ENCODE measurements around the gene AGPAT1. TPM values are rescaled to one million over a fixed set of nuclear protein-coding genes. Genes with fewer than 3 reads are reported as not detected.
A peak's percentile ranks its signal among the peaks of the same experiment; 100 is the strongest.
"Not testable (repeated sequence)": the region's sequence is repeated elsewhere in the genome, so short reads cannot be mapped to it uniquely, and the experiment has no call there.

Gene AGPAT1
- total RNA-seq, 1 donor from 2014 or later = 11.9 TPM

GRCh38 chr6:32198866-32199265 lies 23.0 kb upstream of the AGPAT1 start:
- no peak for DNase-seq (ENCODE audit: low read depth in 2 of 2)

GRCh38 chr6:32198345-32198696 lies 22.4 kb upstream of the AGPAT1 start:
- DNase-seq (ENCODE audit: low read depth in 2 of 2) = no peak

- DNase-seq (ENCODE audit: low read depth in 2 of 2) = peak; percentile 68 to 77
Observed at GRCh38 chr6:32196682-32197616, 21.1 kb upstream of the AGPAT1 start.

- peak; percentile 99 to 100 for DNase-seq (ENCODE audit: low read depth in 2 of 2)
Observed at GRCh38 chr6:32195902-32196681, 20.2 kb upstream of the AGPAT1 start.

- DNase-seq (ENCODE audit: low read depth in 2 of 2) = peak; percentile 100
Observed at GRCh38 chr6:32195652-32195901, 19.7 kb upstream of the AGPAT1 start.

GRCh38 chr6:32194825-32195651 lies 19.2 kb upstream of the AGPAT1 start:
- peak; percentile 41 to 76 for DNase-seq (ENCODE audit: low read depth in 2 of 2)

GRCh38 chr6:32194388-32194787 lies 18.5 kb upstream of the AGPAT1 start:
- DNase-seq (ENCODE audit: low read depth in 2 of 2) = no peak

- DNase-seq (ENCODE audit: low read depth in 2 of 2) = not testable (repeated sequence)
Observed at GRCh38 chr6:32193096-32193495, 17.2 kb upstream of the AGPAT1 start.

- peak; percentile 57 to 68 for DNase-seq (ENCODE audit: low read depth in 2 of 2)
Observed at GRCh38 chr6:32192608-32193039, 16.7 kb upstream of the AGPAT1 start, which contains the start of gene GPSM3. GPSM3 (minus strand) TSS chr6:32192643; CDS start chr6:32192513, 130 bp downstream.

- no peak for DNase-seq (ENCODE audit: low read depth in 2 of 2)
Observed at GRCh38 chr6:32191696-32192607, 16.1 kb upstream of the AGPAT1 start.

GRCh38 chr6:32190911-32191677 lies 15.2 kb upstream of the AGPAT1 start:
- no peak for DNase-seq (ENCODE audit: low read depth in 2 of 2)

GRCh38 chr6:32190054-32190851 lies 14.4 kb upstream of the AGPAT1 start, which contains the start of gene PBX2:
PBX2 (minus strand) TSS chr6:32190202; CDS start chr6:32189915, 287 bp downstream.
- DNase-seq (ENCODE audit: low read depth in 2 of 2) = peak; percentile 94 to 95

- peak; percentile 23 to 24 for DNase-seq (ENCODE audit: low read depth in 2 of 2)
Observed at GRCh38 chr6:32189742-32190053, 13.8 kb upstream of the AGPAT1 start.

- DNase-seq (ENCODE audit: low read depth in 2 of 2) = no peak
Observed at GRCh38 chr6:32189069-32189741, 13.3 kb upstream of the AGPAT1 start.

- DNase-seq (ENCODE audit: low read depth in 2 of 2) = peak in 1 of 2 donors; percentile 36
Observed at GRCh38 chr6:32188381-32189068, 12.6 kb upstream of the AGPAT1 start.

- not testable (repeated sequence) for DNase-seq (ENCODE audit: low read depth in 2 of 2)
Observed at GRCh38 chr6:32187725-32188380, 12.0 kb upstream of the AGPAT1 start.

GRCh38 chr6:32187009-32187709 lies 11.3 kb upstream of the AGPAT1 start:
- peak; percentile 24 to 71 for DNase-seq (ENCODE audit: low read depth in 2 of 2)

Data from lung microvascular endothelial cell (primary cell).